ENCODE data around the gene ISYNA1. TPM values are rescaled to one million over a fixed set of nuclear protein-coding genes. Genes with fewer than 3 reads are reported as not detected.

The ISYNA1 gene
- total and polyA plus RNA-seq, 2 experiments from 2014 or later, result 191 to 208 TPM

- peak within 1 kb of the TSS; percentile 41 for H3K4me3 ChIP-seq
Observed at GRCh38 chr19:18385675-18386542, 52.0 kb downstream of the ISYNA1 start, which contains the start of gene GDF15. GDF15 (plus strand) TSS chr19:18386158; CDS start chr19:18386190, 32 bp downstream.

GRCh38 chr19:18385359-18385674 lies 52.6 kb downstream of the ISYNA1 start:
- ATAC-seq, result no peak
- no peaks in the 10 kb centered on the region for H3K36me3 ChIP-seq (ENCODE audit: insufficient read depth)
- DNase-seq (ENCODE audit: low spot score), result no peak
- no peaks in the 10 kb centered on the region for H4K20me1 ChIP-seq (replicated peaks; ENCODE audit: insufficient read depth)
- H3K27ac ChIP-seq (ENCODE audit: low read depth), result peak overlapping the region; percentile 68; the same call in 1 of the 2 replicates
- peaks cover 26% of the 10 kb centered on the region for H3F3A ChIP-seq (replicated peaks; ENCODE audit: low read depth)
- H3K4me1 ChIP-seq (ENCODE audit: insufficient read depth), result peaks cover 9% of the 10 kb centered on the region
- H3K4me3 ChIP-seq, result no peak overlapping the region
- no peak overlapping the region; the same call in 2 of the 3 replicates for H3K4me3 Mint-ChIP-seq
- H3K27me3 Mint-ChIP-seq (ENCODE audit: insufficient read depth, low read depth, poor library complexity), result peaks cover 35% of the 10 kb centered on the region
- H3K9me3 Mint-ChIP-seq, result no peaks in the 10 kb centered on the region
- peaks cover 11% of the 10 kb centered on the region for H3K36me3 Mint-ChIP-seq (ENCODE audit: low read depth)
- H3K27me3 ChIP-seq (ENCODE audit: insufficient read depth), result peaks cover 21% of the 10 kb centered on the region
- H2AFZ ChIP-seq, result peak overlapping the region; percentile 69; the same call in 1 of the 2 replicates
- no peaks in the 10 kb centered on the region for H3K79me2 ChIP-seq (replicated peaks; ENCODE audit: insufficient read depth)
- H3K27ac Mint-ChIP-seq, result no peak overlapping the region; the same call in 1 of the 2 replicates
- no peaks in the 10 kb centered on the region for H3K9me2 ChIP-seq (ENCODE audit: insufficient read depth)
- no peak overlapping the region; the same call in 1 of the 2 replicates for H3K4me2 ChIP-seq
- H3K4me1 Mint-ChIP-seq, result peaks cover 14% of the 10 kb centered on the region
- no peak for TF ChIP-seq EZH2phosphoT487 (IDR thresholded peaks at IDR 0.05; ENCODE audit: unreplicated experiment)
- no peak for TF ChIP-seq EZH2 (IDR thresholded peaks at IDR 0.05; ENCODE audit: low read depth, unreplicated experiment)
- no peak for TF ChIP-seq ZNF331 (CRISPR knock-in tag; IDR thresholded peaks at IDR 0.05; ENCODE audit: low read depth)
- TF ChIP-seq JUNB (IDR thresholded peaks at IDR 0.05; ENCODE audit: unreplicated experiment), result no peak
- no peak for TF ChIP-seq CREB1 (CRISPR knock-in tag; IDR thresholded peaks at IDR 0.05; ENCODE audit: low read depth)
- TF ChIP-seq, protein P1, sequence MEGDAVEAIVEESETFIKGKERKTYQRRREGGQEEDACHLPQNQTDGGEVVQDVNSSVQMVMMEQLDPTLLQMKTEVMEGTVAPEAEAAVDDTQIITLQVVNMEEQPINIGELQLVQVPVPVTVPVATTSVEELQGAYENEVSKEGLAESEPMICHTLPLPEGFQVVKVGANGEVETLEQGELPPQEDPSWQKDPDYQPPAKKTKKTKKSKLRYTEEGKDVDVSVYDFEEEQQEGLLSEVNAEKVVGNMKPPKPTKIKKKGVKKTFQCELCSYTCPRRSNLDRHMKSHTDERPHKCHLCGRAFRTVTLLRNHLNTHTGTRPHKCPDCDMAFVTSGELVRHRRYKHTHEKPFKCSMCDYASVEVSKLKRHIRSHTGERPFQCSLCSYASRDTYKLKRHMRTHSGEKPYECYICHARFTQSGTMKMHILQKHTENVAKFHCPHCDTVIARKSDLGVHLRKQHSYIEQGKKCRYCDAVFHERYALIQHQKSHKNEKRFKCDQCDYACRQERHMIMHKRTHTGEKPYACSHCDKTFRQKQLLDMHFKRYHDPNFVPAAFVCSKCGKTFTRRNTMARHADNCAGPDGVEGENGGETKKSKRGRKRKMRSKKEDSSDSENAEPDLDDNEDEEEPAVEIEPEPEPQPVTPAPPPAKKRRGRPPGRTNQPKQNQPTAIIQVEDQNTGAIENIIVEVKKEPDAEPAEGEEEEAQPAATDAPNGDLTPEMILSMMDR (conservative IDR thresholded peaks at IDR 0.05; ENCODE audit: low read depth in 2 of 2), result no peak
- no peak for TF ChIP-seq ETS1 (IDR thresholded peaks at IDR 0.05)
- no peak for TF ChIP-seq ZNF114 (CRISPR knock-in tag; IDR thresholded peaks at IDR 0.05)
- TF ChIP-seq STAT1 (IDR thresholded peaks at IDR 0.05; ENCODE audit: unreplicated experiment), result no peak
- TF ChIP-seq NANOG (IDR thresholded peaks at IDR 0.05; ENCODE audit: borderline replicate concordance), result no peak
- no peak for TF ChIP-seq POLR2AphosphoS5 (IDR thresholded peaks at IDR 0.05; ENCODE audit: low read depth)
- TF ChIP-seq, protein P2, sequence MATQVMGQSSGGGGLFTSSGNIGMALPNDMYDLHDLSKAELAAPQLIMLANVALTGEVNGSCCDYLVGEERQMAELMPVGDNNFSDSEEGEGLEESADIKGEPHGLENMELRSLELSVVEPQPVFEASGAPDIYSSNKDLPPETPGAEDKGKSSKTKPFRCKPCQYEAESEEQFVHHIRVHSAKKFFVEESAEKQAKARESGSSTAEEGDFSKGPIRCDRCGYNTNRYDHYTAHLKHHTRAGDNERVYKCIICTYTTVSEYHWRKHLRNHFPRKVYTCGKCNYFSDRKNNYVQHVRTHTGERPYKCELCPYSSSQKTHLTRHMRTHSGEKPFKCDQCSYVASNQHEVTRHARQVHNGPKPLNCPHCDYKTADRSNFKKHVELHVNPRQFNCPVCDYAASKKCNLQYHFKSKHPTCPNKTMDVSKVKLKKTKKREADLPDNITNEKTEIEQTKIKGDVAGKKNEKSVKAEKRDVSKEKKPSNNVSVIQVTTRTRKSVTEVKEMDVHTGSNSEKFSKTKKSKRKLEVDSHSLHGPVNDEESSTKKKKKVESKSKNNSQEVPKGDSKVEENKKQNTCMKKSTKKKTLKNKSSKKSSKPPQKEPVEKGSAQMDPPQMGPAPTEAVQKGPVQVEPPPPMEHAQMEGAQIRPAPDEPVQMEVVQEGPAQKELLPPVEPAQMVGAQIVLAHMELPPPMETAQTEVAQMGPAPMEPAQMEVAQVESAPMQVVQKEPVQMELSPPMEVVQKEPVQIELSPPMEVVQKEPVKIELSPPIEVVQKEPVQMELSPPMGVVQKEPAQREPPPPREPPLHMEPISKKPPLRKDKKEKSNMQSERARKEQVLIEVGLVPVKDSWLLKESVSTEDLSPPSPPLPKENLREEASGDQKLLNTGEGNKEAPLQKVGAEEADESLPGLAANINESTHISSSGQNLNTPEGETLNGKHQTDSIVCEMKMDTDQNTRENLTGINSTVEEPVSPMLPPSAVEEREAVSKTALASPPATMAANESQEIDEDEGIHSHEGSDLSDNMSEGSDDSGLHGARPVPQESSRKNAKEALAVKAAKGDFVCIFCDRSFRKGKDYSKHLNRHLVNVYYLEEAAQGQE (IDR thresholded peaks at IDR 0.05; ENCODE audit: unreplicated experiment), result no peak

More at GRCh38 chr19:18385675-18386542, 52.0 kb downstream of the ISYNA1 start, which contains the start of gene GDF15:
- H3K27me3 ChIP-seq (ENCODE audit: insufficient read depth), result peaks cover 21% of the 10 kb centered on the region
- H3K4me2 ChIP-seq, result peak within 1 kb of the TSS; percentile 51
- Mint-ChIP-seq H3K36me3 (ENCODE audit: low read depth) (peaks cover 11% of the 10 kb centered on the region), H3K27ac (peak within 1 kb of the TSS; percentile 81), H3K4me1 (peaks cover 14% of the 10 kb centered on the region), H3K27me3 (ENCODE audit: insufficient read depth, low read depth, poor library complexity) (peaks cover 38% of the 10 kb centered on the region), H3K4me3 (peak within 1 kb of the TSS; percentile 67), H3K9me3 (no peaks in the 10 kb centered on the region)
- no peaks in the 10 kb centered on the region for H3K9me2 ChIP-seq (ENCODE audit: insufficient read depth)
- H2AFZ ChIP-seq, result peak within 1 kb of the TSS; percentile 69
- peaks cover 9% of the 10 kb centered on the region for H3K4me1 ChIP-seq (ENCODE audit: insufficient read depth)
- no peaks in the 10 kb centered on the region for H3K36me3 ChIP-seq (ENCODE audit: insufficient read depth)
- DNase-seq (ENCODE audit: low spot score) (peak; percentile 89), ATAC-seq (peak; percentile 79)
- peaks cover 26% of the 10 kb centered on the region for H3F3A ChIP-seq (replicated peaks; ENCODE audit: low read depth)
- H4K20me1 ChIP-seq (replicated peaks; ENCODE audit: insufficient read depth), result no peaks in the 10 kb centered on the region
- peak within 1 kb of the TSS; percentile 68; the same call in 1 of the 2 replicates for H3K27ac ChIP-seq (ENCODE audit: low read depth)
- H3K79me2 ChIP-seq (replicated peaks; ENCODE audit: insufficient read depth), result no peaks in the 10 kb centered on the region
- TF ChIP-seq, protein P1 (conservative IDR thresholded peaks at IDR 0.05; ENCODE audit: low read depth in 2 of 2), result peak; percentile 82 to 90
- TF ChIP-seq ZNF331 (CRISPR knock-in tag; IDR thresholded peaks at IDR 0.05; ENCODE audit: low read depth) (no peak), POLR2AphosphoS5 (IDR thresholded peaks at IDR 0.05; ENCODE audit: low read depth) (peak; percentile 81)
